Osteoblast (primary cell): ENCODE results near the gene EIF2AK3. TPM values are rescaled to one million over a fixed set of nuclear protein-coding genes. Genes with fewer than 3 reads are reported as not detected.

ENCODE experiments used
- DNase-seq: peaks from one replicate; pipeline ENCODE4 v3.0.0; 2011; ENCODE audit warnings: low spot score, mixed read lengths; ENCODE audit not compliant: insufficient read length; ENCODE audit errors: missing footprints
- H2AFZ ChIP-seq: 2 replicates; pipeline ENCODE4 v1.6.0; 2011; ENCODE audit warnings: mild to moderate bottlenecking, low read length
- H3K27ac ChIP-seq: 2 replicates; pipeline ENCODE4 v1.5.1; 2011; ENCODE audit warnings: mild to moderate bottlenecking, low read depth, low read length, moderate library complexity
- H3K27me3 ChIP-seq: 2 replicates; pipeline ENCODE4 v1.6.0; 2012; ENCODE audit warnings: mild to moderate bottlenecking, control low read depth, inconsistent platforms, low read length, moderate library complexity; ENCODE audit not compliant: insufficient read depth
- H3K36me3 ChIP-seq: 2 replicates; pipeline ENCODE4 v1.5.1; 2011; ENCODE audit warnings: mild to moderate bottlenecking, low read length, control low read depth, moderate library complexity; ENCODE audit not compliant: insufficient read depth
- H3K4me1 ChIP-seq: 2 replicates; pipeline ENCODE4 v1.5.1; 2011; ENCODE audit warnings: mild to moderate bottlenecking, low read length, control low read depth, moderate library complexity; ENCODE audit not compliant: insufficient read depth
- H3K4me2 ChIP-seq: 2 replicates; pipeline ENCODE4 v1.6.0; 2011; ENCODE audit warnings: mild to moderate bottlenecking, low read length; ENCODE audit not compliant: insufficient read depth
- H3K4me3 ChIP-seq: fragments of 200-600 bp; sonication (generic); 3 replicates; pipeline ENCODE4 v1.5.1; 2012; ENCODE audit warnings: mild to moderate bottlenecking, low read length, inconsistent platforms; ENCODE audit not compliant: insufficient read depth
- H3K79me2 ChIP-seq: 2 replicates; pipeline ENCODE4 v1.6.0; 2012; ENCODE audit warnings: mild to moderate bottlenecking, low read length, control low read depth, inconsistent platforms; ENCODE audit not compliant: insufficient read depth
- H3K9me3 ChIP-seq: 2 replicates; pipeline ENCODE4 v1.5.1; 2011; ENCODE audit warnings: low read depth, low read length, control low read depth
- H4K20me1 ChIP-seq: 2 replicates; pipeline ENCODE4 v1.6.0; 2012; ENCODE audit warnings: mild to moderate bottlenecking, low read length, control low read depth; ENCODE audit not compliant: insufficient read depth
- CTCF ChIP-seq: IDR thresholded peaks from 2 replicates; pipeline ENCODE4 v1.5.1; 2011; ENCODE audit warnings: mild to moderate bottlenecking, low read depth, low read length, moderate library complexity; ENCODE audit errors: extremely low read depth
- total RNA-seq: library from RNA; depleted of rRNA; stranded (reverse); fragments of >200 nt; gene quantifications from 2 replicates; pipeline ENCODE4 v1.2.3, GENCODE V29; 2012

Gene EIF2AK3
- total RNA-seq, 1 donor: 25.7 TPM

GRCh38 chr2:88606371-88607030, 20.8 kb downstream of the EIF2AK3 start:
- Histone ChIP-seq H3K79me2 (peaks cover 45% of the 10 kb centered on the region), H3K4me2 (no peak overlapping the region)

GRCh38 chr2:88603146-88603545, 24.1 kb downstream of the EIF2AK3 start:
- Histone ChIP-seq H3K36me3 (no peaks in the 10 kb centered on the region), H3K27me3 (no peaks in the 10 kb centered on the region), H2AFZ (no peak overlapping the region), H3K4me2 (peak overlapping the region; percentile 81), H3K9me3 (no peaks in the 10 kb centered on the region), H3K79me2 (peaks cover 53% of the 10 kb centered on the region), H3K4me3 (peak overlapping the region; percentile 16), H3K4me1 (peaks cover 45% of the 10 kb centered on the region), H4K20me1 (peaks cover 36% of the 10 kb centered on the region), H3K27ac (peak overlapping the region; percentile 51)
- no peak for TF ChIP-seq CTCF
- DNase-seq: peak; percentile 56

More at GRCh38 chr2:88606371-88607030, 20.8 kb downstream of the EIF2AK3 start:
- TF ChIP-seq CTCF: no peak
- peaks cover 27% of the 10 kb centered on the region for H3K4me1 ChIP-seq
- no peak for DNase-seq
- H3K9me3 ChIP-seq: no peaks in the 10 kb centered on the region
- H3K27ac ChIP-seq: no peak overlapping the region
- H3K27me3 ChIP-seq: no peaks in the 10 kb centered on the region
- H3K4me3 ChIP-seq: no peak overlapping the region
- H4K20me1 ChIP-seq: peaks cover 16% of the 10 kb centered on the region
- no peak overlapping the region for H2AFZ ChIP-seq
- H3K36me3 ChIP-seq: no peaks in the 10 kb centered on the region

- Histone ChIP-seq H3K27me3 (no peaks in the 10 kb centered on the region), H4K20me1 (peaks cover 33% of the 10 kb centered on the region), H3K27ac (no peak overlapping the region), H3K4me1 (peaks cover 45% of the 10 kb centered on the region), H3K4me2 (no peak overlapping the region), H3K79me2 (peaks cover 54% of the 10 kb centered on the region), H3K36me3 (no peaks in the 10 kb centered on the region), H2AFZ (no peak overlapping the region), H3K9me3 (no peaks in the 10 kb centered on the region), H3K4me3 (no peak overlapping the region)
- DNase-seq: no peak
- TF ChIP-seq CTCF: no peak
Observed at GRCh38 chr2:88602022-88602421, 25.2 kb downstream of the EIF2AK3 start.

GRCh38 chr2:88601286-88601685, 26.0 kb downstream of the EIF2AK3 start:
- H3K27me3 ChIP-seq: no peaks in the 10 kb centered on the region
- H3K27ac ChIP-seq: peak overlapping the region; percentile 87
- no peak for DNase-seq
- no peak for TF ChIP-seq CTCF
- H3K9me3 ChIP-seq: no peaks in the 10 kb centered on the region
- peaks cover 33% of the 10 kb centered on the region for H4K20me1 ChIP-seq
- H3K79me2 ChIP-seq: peaks cover 54% of the 10 kb centered on the region
- H3K4me3 ChIP-seq: no peak overlapping the region
- no peaks in the 10 kb centered on the region for H3K36me3 ChIP-seq
- H2AFZ ChIP-seq: no peak overlapping the region
- H3K4me2 ChIP-seq: peak overlapping the region; percentile 62
- peaks cover 45% of the 10 kb centered on the region for H3K4me1 ChIP-seq
